ENCODE measurements around the gene SEPTIN10.
"Not testable (repeated sequence)": the region's sequence is repeated elsewhere in the genome, so short reads cannot be mapped to it uniquely, and the experiment has no call there.

Gene SEPTIN10

DNA sequence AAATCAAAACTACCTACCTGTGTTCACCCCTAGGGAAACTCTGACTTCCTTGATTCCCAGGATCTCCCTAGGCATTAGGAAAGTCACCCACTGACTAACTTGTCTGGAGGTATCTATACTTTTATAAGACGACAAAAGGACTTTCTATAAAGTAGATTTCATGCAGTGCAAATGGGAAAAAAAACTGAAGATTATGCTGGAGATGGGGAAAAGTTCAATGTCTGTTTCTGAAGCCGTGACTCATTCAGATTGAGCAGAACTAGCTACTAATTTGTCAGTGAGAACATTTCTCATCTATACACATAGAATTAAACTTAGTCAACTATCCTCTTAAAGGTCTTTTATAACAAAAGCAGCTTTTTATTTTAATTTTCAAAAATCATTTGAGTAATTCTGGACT is 6.0 kb downstream of the SEPTIN10 start:
- no peak for DNase-seq (ENCODE audit: low read depth in 2 of 2, low spot score in 1 of 2)

DNA sequence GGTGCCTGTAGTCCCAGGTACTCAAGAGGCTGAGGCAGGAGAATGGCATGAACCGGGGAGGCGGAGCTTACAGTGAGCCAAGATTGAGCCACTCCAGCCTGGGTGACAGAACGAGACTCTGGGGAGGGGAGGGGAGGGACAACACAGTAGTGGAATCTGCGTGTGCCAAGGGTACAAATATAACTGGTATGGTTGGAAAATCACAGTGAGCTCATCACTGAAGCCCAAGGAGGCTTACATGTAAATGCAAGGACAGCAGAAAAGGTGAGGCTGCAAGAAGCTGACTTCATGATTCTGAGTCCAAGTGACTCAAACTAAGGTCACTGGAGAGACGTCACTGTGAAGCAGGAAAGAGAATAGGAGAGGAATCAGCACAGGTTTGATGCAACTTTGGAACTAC is 9.2 kb downstream of the SEPTIN10 start:
- no peak for DNase-seq (ENCODE audit: low read depth in 2 of 2, low spot score in 1 of 2)

DNA sequence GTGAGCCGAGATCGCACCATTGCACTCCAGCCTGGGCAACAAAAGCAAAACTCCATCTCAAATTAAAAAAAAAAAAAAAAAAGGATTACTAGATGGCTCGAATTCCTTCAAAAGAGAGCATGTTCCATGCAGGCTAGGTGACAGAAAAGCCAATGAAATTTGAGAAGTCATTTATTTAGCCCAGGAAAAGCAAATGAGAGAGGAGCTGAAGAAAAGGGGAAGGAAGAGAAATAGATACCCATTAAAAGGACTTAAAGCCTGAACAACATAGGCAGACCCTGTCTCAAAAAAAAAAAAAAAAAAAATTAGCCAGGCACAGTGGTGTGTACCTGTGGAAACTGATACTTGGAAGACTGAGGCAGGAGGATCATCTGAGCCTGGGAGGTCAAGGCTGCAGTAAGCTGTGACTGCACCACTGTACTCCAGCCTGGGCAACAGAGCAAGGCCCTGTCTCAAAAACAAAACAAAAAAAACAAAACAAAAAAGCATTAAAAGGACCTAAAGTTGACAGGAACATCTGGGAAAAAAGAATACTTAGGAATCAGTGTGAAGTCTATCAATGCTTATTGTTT is 11.1 kb downstream of the SEPTIN10 start:
- DNase-seq (ENCODE audit: low read depth in 2 of 2, low spot score in 1 of 2), result no peak

DNA sequence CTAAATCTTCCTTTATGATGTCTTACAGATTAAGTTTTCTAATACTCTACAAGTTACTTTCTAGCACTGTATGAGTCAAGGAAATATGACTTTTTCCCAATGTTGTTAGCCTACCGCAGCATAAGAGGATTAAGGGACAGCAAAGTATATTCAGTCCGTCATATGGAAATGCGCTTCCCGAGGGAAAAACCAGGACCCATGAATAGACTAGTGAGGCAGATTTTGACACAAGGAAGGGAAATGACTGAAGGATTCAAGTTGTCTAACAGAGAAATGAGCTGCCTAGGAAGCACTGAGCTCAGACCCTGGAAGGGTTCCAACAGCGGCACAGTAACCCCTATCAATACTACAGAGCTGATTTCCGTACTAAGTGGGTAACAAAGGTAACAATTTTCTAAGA is 12.0 kb downstream of the SEPTIN10 start:
- DNase-seq (ENCODE audit: low read depth in 2 of 2, low spot score in 1 of 2), result no peak

DNA sequence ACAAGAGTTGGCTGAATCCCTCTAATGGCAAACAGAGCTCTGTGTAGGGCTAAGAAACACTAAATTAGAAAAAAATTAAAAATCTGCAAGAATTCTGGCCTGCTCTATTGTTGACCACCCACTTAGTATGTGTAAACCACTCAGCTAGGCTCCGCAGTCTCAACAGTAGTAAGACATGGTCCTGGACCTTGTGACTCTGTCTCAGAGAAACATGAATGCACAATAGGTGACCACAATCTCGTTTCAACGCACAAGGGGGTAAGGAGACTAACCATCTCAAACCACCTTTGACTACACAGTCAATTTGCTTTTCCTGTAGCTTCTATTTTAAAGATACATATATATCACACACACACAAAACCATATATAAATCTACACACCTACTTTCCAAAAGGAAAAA is 16.5 kb downstream of the SEPTIN10 start:
- DNase-seq (ENCODE audit: low read depth in 2 of 2, low spot score in 1 of 2), result no peak

DNA sequence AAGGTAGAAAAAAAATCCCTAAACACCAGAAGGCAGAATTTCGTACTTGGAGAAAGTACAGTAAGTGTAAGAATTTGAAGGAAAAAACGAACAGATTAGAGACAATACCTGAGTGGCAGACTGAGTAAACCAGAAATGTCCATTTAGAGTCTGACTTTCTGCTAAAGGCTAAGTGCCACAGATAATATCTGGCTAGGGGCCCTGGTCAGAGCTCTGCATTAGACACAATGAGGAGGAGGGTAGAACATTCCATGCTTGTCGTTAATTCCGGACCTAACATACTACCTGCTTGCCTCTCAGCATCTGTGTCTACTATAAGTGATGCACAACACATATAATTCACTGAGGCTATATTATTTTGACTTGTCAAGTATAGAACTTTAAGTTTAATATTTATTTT is 18.1 kb downstream of the SEPTIN10 start:
- DNase-seq (ENCODE audit: low read depth in 2 of 2, low spot score in 1 of 2), result no peak

DNA sequence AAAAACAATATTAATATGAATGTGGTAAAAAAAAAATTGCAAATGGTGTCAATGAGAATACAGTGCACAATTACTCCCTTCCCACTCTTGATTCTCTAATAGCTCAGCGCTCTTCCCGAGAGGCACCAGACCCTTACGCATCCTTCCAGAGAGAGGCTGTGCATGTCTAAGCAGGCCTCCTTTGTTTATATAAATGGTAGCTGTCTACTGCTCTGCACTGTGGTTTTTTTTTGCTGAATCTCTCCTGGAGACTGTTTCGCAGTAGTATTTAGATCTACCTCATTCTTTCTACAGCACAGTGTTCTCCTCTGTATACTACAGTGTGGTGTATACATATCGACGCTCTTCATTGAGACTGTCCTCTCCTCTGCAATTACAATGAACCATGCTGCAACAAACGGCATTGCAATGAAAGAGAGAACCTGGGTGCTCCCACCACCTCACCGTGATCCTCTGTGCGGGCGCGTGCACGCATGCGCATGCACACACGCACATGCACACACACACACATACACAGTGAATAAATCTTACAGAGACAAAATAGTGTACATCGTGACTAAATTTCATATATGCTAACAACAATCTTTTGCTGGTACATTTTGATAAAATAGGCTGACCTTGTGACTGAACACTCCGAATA is 19.4 kb downstream of the SEPTIN10 start:
- no peak for DNase-seq (ENCODE audit: low read depth in 2 of 2, low spot score in 1 of 2)

DNA sequence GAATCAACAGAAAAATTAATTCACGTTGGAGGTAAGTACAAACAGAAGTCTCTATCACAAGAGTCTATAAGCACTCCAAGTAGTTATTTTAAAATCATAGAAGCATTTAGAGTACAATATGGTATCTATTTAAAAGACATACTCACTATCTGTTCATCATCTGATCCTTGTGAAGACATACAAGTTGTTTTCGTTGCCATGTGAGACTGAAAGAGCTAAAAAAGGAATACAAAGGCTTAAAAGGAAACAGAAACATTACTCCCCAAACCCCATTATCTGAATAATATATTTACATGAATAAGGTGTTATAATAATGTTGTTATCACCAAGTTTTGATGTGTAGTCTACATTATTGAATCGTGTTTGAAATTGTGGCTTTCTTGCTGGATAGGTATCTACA is 20.9 kb downstream of the SEPTIN10 start:
- DNase-seq (ENCODE audit: low read depth in 2 of 2, low spot score in 1 of 2), result no peak

DNA sequence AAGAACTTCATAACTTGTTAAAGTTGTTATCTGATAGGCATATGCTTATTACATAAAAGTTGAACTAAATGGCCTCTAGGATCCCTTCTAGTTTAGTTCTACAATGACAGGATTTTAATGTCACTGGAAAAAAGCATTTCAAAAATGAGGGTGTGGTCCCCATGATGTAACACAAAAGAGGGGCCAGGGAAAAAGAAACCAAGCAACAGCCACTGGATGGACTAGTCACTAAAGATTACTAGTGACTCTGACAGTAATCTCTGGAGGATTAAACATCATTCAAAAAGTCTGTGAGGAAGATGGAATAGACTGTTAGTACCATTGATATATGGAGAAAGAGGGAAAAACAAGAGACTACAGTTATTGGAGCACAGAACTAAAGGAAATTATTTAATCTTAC is 22.6 kb downstream of the SEPTIN10 start:
- no peak for DNase-seq (ENCODE audit: low read depth in 2 of 2, low spot score in 1 of 2)

DNA sequence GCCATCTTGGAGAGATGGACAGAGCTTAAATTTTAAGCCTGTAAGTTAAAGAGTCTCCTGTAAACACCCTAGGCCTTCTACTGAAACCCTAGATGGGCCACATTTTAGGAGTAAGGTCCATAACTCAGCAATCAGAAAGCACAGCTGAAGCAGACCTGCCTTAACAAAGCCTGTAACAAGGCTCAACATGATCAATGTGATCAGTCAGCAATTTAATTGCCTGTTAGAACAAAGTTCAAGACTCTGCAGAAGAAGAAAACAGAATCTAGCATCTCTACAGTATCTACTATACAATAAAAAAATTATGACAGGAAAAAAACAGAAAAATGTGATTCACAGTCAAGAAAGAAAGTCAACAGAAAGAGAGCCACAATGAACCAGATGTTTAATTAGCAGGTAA is 27.1 kb downstream of the SEPTIN10 start:
- DNase-seq (ENCODE audit: low read depth in 2 of 2, low spot score in 1 of 2), result no peak

DNA sequence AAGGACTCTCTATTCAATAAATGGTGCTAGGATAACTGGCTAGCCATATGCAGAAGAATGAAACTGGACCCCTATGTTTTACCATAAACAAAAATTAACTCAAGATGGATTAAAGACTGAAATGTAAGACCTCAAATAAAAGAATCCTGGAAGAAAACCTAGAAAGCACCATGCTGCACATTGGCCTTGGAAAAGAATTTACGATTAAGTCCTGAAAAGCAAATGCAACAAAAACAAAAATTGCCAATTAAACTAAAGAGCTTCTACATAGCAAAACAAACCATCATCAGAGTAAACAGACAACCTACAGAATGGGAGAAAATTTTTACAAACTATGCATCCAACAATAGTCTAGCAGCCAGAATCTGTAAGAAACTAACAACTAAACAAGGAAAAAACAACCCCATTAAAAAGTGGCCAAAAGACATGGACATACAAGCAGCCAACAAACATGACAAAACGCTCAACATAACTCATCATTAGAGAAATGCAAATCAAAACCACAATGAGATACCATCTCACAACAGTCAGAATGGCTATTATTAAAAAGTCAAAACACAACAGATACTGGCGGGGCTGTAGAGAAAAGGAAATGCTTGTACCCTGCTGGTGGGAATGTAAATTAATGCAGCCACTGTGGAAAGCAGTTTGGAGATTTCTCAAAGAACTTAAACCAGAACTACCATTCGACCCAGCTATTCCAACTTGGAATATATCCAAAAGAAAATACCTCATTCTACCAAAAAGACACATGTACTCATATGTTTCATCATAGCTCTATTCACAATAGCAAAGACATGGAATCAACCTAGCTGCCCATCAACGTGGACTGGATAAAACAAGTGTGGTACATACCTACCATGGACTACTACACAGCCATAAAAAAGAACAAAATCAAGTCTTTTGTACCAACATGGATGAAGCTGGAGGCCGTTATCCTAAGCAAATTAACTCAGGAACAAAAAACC is 30.6 kb downstream of the SEPTIN10 start:
- no peak for DNase-seq (ENCODE audit: low read depth in 2 of 2, low spot score in 1 of 2)

DNA sequence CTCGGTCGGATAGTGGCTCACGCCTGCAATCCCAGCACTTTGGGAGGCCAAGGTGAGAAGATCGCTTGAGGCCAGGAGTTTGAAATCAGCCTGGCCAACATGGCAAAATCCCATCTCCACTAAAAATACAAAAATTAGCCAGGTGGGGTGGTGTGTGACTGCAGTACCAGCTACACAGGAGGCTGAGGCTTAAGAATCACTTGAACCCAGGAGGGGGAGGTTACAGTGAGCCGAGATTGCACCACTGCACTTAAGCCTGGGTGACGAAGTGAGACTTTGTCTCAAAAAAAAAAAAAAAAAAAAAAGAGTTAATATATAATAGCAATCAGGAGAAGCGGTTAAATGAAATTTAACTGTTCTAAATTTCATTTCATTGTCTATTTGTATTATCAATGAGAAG is 36.1 kb downstream of the SEPTIN10 start:
- DNase-seq (ENCODE audit: low read depth in 2 of 2, low spot score in 1 of 2), result not testable (repeated sequence)

DNA sequence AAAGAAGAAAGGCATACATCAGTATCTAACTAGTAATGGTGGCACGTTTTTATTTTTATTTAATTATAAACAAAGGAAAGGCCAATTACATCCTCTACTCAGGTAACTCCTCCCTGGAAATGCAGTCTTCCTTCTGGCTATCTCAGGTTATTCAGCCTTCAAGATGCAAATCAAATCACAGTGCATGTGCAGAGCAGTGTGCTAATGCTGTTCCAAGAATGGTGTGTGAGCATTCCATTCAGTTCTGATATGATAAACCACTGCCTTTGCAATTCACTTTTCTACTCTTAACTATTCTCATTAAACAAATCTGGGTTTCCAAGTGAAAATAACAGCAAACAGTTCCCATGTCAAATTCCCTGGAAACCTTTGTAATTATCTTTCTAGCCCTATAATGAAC is 38.4 kb downstream of the SEPTIN10 start:
- no peak for DNase-seq (ENCODE audit: low read depth in 2 of 2, low spot score in 1 of 2)

DNA sequence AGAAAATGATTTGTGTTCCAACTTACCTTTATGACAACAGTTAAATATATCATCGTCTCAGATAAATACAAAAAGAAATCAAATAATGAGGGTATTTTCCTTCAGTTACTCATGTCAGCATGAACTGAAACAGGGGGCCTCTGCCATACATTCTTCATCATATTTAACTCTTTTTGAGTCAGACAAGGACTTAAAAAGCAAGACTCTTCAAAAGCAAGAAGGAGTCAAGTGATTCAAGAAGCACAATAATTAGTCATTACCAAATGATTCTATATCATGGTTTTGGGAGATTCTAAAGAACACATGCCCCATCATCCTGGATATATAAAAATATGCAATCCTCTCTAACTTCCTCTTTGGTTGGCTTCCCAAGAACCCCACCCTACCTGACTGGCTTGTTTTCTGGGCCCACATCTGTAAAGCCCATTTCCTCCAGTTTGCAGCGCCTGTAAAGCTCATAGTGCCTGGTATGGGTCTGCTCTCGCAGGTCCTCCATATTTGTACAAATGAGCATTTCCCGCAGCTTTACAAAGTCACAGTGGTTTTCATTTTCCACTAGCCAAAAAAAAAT is 49.7 kb downstream of the SEPTIN10 start:
- no peak for DNase-seq (ENCODE audit: low read depth in 2 of 2, low spot score in 1 of 2)

DNA sequence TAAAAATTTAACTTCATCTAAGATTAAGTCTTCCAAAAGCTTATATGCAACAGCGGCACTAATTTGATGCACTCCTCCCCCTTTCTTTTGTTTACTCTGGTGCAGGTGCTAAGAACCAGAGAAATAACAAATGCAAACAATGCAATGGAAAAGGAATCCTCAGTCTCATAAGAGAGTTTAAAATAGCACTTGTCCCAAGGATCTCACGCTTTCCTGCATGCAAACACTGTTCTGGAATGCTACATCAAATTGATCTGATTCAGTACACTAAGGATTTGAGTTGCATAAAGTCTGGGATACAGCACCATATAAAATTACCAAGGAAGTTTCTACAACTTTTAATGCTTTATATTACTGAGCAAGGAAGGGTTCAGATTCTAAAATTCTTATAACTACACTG is 50.5 kb downstream of the SEPTIN10 start:
- no peak for DNase-seq (ENCODE audit: low read depth in 2 of 2, low spot score in 1 of 2)

DNA sequence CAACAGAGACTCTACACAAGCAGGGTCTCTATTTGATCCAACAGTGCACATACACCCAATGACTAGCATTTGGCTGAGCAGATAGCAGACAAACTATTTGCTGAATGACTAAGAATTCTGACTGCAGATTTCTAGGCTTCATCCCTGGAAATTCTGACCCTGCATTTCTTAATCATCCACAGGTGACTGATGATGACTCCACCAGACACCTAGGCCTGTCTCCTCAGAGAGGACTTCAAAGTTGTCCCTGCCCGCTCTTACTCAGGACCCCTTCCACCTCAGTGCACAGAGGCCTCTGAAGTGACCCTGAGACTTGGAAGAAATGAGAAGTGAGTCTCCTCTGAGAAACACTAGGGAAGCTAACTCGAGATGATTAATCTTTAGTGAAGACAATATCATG is 51.3 kb downstream of the SEPTIN10 start:
- no peak for DNase-seq (ENCODE audit: low read depth in 2 of 2, low spot score in 1 of 2)

DNA sequence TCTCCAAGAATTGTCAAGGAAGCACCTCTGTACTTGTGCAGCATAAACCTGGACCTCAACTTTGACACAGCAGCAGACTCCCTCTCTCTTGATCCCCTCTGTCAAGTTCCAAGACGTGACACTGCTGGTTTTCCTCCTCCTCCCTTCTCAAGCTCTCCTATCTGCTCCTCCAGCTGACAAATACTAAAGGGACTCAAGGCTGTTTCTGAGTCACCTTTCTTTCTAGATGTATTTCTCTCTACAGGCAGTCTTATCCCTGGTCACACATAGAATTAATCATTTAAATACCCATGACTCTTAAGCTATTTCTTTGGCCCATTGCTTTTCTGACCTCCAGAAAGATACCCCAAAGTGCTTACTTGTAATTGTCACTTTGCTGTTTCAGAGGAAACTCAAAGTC is 53.5 kb downstream of the SEPTIN10 start:
- DNase-seq (ENCODE audit: low read depth in 2 of 2, low spot score in 1 of 2), result no peak

DNA sequence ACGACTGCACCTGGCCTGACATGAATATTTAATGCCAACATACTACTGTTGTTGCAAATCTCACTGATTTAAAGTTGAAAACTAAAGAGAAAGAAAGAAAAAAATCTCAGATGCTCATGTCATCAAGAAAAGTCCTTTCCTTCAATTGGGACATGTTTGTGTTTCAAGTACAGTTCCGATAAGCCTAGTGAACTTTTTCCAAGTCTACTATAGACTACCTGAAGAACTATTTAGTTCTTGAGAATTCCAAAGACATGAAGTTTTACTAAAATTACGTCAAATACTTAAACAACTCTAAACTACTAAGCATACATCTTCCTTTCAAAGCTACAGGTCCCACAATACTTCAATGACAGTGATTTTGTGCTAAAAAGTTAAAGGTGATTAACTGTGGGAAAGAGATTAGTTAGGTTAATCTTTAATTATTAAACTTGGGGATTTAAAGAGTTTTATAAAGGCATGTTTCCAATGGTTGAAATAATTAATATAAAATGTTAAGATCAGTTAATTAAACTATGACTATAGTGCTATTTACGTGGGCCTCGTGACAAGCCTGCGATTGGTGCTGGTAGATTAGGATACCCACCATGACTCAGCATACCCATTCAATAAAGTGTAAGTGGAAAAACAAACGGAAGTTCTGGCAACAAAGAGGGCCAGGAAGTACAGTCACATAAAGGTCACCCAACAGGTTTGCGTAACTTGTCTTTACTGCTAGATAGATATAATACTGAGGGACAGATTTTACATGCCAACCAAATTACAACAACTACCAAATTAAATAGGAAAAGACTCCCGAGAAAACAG is 55.5 kb downstream of the SEPTIN10 start:
- no peak for DNase-seq (ENCODE audit: low read depth in 2 of 2, low spot score in 1 of 2)

DNA sequence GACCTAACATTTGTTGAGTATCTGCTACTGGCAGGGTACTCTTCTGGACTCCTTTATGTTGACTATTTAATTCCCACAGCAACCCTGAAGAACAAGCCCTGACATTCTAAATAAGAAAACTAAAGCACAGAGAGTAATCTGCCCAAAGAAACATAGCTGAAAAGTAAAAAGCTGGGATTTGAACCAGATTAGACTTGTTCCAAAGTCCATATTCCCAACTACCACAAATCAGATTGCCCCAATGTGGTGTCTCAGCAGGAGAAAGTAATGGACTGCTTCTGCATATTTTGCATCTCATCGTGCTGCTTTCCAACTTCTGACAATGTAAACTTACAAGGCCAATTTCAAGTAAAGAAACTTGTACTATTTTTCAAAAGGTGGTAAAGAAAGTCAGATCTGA is 56.5 kb downstream of the SEPTIN10 start:
- no peak for DNase-seq (ENCODE audit: low read depth in 2 of 2, low spot score in 1 of 2)

DNA sequence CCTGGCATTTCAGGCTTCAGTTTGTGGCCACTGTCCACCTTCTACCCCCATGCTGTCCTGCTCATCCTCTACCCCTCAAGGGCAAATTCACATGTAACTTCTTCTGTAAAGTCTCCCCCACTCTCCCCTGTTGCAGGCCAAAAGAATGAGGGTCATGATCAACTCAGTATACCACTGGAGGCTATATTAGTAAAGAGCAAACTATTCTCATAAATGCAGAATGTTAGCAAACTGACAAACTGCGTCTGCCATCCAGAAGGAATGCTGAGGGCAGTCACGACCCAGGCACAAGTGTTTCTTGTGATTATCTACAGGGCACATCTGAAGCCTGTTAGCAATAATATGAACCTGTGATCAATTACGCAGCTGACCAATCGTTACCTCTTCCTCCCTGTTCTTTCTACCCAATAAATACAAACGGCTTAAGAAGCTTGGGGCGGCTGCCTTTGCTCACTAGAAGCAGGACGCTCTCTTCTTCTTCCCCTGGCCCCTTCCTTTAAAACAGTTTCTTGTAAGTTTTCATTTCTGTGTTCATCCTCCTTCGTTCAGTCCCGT is 58.3 kb downstream of the SEPTIN10 start:
- DNase-seq (ENCODE audit: low read depth in 2 of 2, low spot score in 1 of 2), result no peak

DNA sequence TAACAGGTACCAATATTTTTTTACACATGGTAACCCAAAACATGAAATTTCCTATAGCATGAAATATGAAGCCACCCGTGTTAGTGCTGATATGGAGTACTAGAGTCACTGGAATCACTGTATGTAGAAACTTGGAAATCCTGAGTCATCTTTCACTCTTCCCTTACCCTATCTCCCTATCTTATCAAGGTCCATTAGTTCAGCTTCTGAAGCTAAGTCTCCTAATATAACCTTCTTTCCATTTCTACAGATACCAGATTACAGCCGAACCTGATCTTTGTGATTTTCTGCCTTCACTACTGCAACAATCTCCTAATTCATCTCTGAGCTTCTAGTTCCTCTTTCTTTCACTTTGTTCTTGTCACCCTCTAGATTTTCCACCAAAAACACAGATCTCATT is 59.0 kb downstream of the SEPTIN10 start:
- no peak for DNase-seq (ENCODE audit: low read depth in 2 of 2, low spot score in 1 of 2)

Data from stimulated activated CD8-positive, alpha-beta memory T cell treated with anti-CD3 and anti-CD28 coated beads, Interleukin-4, amount 100 ng/mL, for 4 hours (primary cell).